GM10248 (cell line): ENCODE data around the gene DNAH10.
"Not testable (repeated sequence)": the region's sequence is repeated elsewhere in the genome, so short reads cannot be mapped to it uniquely, and the experiment has no call there.

Source experiments
- CTCF ChIA-PET: fragments of 300-600 bp; sonication (Branson Sonifier 250); formaldehyde crosslinking; extraction: SDS; loops from one replicate; lab custom pipeline; 2021; ENCODE audit warnings: antibody characterized with exemption; lab: Yijun Ruan, JAX
- POLR2A ChIA-PET: fragments of 350-650 bp; sonication (Branson Sonifier 250); formaldehyde crosslinking; extraction: SDS; loops from one replicate; lab custom pipeline; 2020; ENCODE audit warnings: antibody characterized with exemption; lab: Yijun Ruan, JAX
- DNase-seq: peaks from one replicate; pipeline ENCODE4 v3.0.0; 2012; ENCODE audit errors: extremely low spot score
- CTCF ChIP-seq: IDR thresholded peaks from 2 replicates; pipeline ENCODE4 v1.5.1; 2012; ENCODE audit warnings: mild to moderate bottlenecking, low read depth; ENCODE audit errors: extremely low read depth, missing control alignments, control extremely low read depth

Gene DNAH10

GRCh38 chr12:123772074-123772473 lies 10.0 kb downstream of the DNAH10 start:
- no peak for TF ChIP-seq CTCF
- ChIA-PET POLR2A (no interaction called here), CTCF (interaction anchor here (1.1 to 2.5 kb wide), 3 partner anchors 9 to 20 kb away, joined by 4 to 14 read pairs (median 4); no protein-coding TSS in a partner anchor)
- DNase-seq, result no peak

- CTCF ChIA-PET, result interaction anchor here (1.0 to 2.5 kb wide), 3 partner anchors 12 to 39 kb away, joined by 3 to 14 read pairs (median 3); no protein-coding TSS in a partner anchor
- POLR2A ChIA-PET, result no interaction called here
- DNase-seq, result no peak
- TF ChIP-seq CTCF, result no peak
Measured at GRCh38 chr12:123773375-123773774, 11.3 kb downstream of the DNAH10 start.

GRCh38 chr12:123779551-123779950 lies 17.4 kb downstream of the DNAH10 start:
- CTCF ChIA-PET, result no interaction called here
- no peak for TF ChIP-seq CTCF
- POLR2A ChIA-PET, result no interaction called here
- no peak for DNase-seq

GRCh38 chr12:123782997-123783792 lies 21.1 kb downstream of the DNAH10 start:
- POLR2A ChIA-PET, result no interaction called here
- DNase-seq, result no peak
- TF ChIP-seq CTCF, result no peak
- CTCF ChIA-PET, result interaction anchor here (1.3 kb wide), 1 partner anchor 11 kb away, joined by 4 read pairs; no protein-coding TSS in a partner anchor

GRCh38 chr12:123787466-123787865 lies 25.4 kb downstream of the DNAH10 start:
- no peak for TF ChIP-seq CTCF
- DNase-seq, result no peak
- POLR2A ChIA-PET, result no interaction called here
- CTCF ChIA-PET, result interaction anchor here (1.3 kb wide), 1 partner anchor 246 kb away, joined by 3 read pairs; no protein-coding TSS in a partner anchor

- ChIA-PET CTCF (interaction anchor here (2.1 kb wide), 1 partner anchor 14 kb away, joined by 7 read pairs; no protein-coding TSS in a partner anchor), POLR2A (no interaction called here)
- DNase-seq, result no peak
- no peak for TF ChIP-seq CTCF
Measured at GRCh38 chr12:123788541-123788940, 26.4 kb downstream of the DNAH10 start.

GRCh38 chr12:123789422-123789821 lies 27.3 kb downstream of the DNAH10 start:
- POLR2A ChIA-PET, result not testable (repeated sequence)
- CTCF ChIA-PET, result interaction anchor here (2.1 kb wide), 1 partner anchor 13 kb away, joined by 7 read pairs; no protein-coding TSS in a partner anchor

More at GRCh38 chr12:123789422-123789821, 27.3 kb downstream of the DNAH10 start:
- not testable (repeated sequence) for DNase-seq
